CD14-positive monocyte (primary cell): Measurements from ENCODE around the gene GPR15LG. TPM values are rescaled to one million over a fixed set of nuclear protein-coding genes. Genes with fewer than 3 reads are reported as not detected.

Source experiments
- DNase-seq, 3 donors: peaks; one replicate each; pipeline ENCODE4 v3.0.0-alpha.2; 2011 to 2022
- H2AFZ ChIP-seq: 2 replicates; pipeline ENCODE4 v1.6.0; 2012; ENCODE audit warnings: mild to moderate bottlenecking, low read depth, low read length, inconsistent platforms; ENCODE audit not compliant: insufficient read depth, poor library complexity, severe bottlenecking
- H3K27ac ChIP-seq, 2 donors: 1 replicate in 1 of 2; 2 replicates in 1 of 2; pipeline ENCODE4 v1.5.1; 2012 to 2013; ENCODE audit warnings: low read length in 2 of 2, control low read depth in 1 of 2, inconsistent platforms in 1 of 2, low read depth in 1 of 2, mild to moderate bottlenecking in 1 of 2
- H3K27me3 ChIP-seq, 2 donors: one replicate each; pipeline versions ENCODE4 v1.6.0 to v1.6.1; 2011 to 2013; ENCODE audit warnings: low read length in 2 of 2; ENCODE audit not compliant: control insufficient read depth in 2 of 2, insufficient read depth in 2 of 2
- H3K36me3 ChIP-seq, 2 donors: replicated peaks in 1 of 2; 1 replicate in 1 of 2; 2 replicates in 1 of 2; pipeline versions ENCODE4 v1.5.1 to v1.6.1; 2012 to 2013; ENCODE audit warnings: low read length in 2 of 2, control low read depth in 1 of 2, inconsistent platforms in 1 of 2, mild to moderate bottlenecking in 1 of 2; ENCODE audit not compliant: insufficient read depth in 2 of 2, control insufficient read depth in 1 of 2
- H3K4me1 ChIP-seq, 2 donors: 1 replicate in 1 of 2; 2 replicates in 1 of 2; pipeline versions ENCODE4 v1.5.1 to v1.6.1; 2012 to 2013; ENCODE audit warnings: low read length in 2 of 2, control low read depth in 1 of 2, inconsistent platforms in 1 of 2, mild to moderate bottlenecking in 1 of 2, moderate library complexity in 1 of 2; ENCODE audit not compliant: insufficient read depth in 2 of 2, control insufficient read depth in 1 of 2
- H3K4me2 ChIP-seq: replicated peaks from 2 replicates; pipeline ENCODE3; 2012; ENCODE audit warnings: low read length, moderate library complexity, mild to moderate bottlenecking; ENCODE audit not compliant: poor library complexity, severe bottlenecking; ENCODE audit errors: extremely low read depth
- H3K4me3 ChIP-seq, 3 experiments: fragments of 200-600 bp in 1 of 3; sonication (generic) in 1 of 3; replicated peaks in 1 of 3; 1 replicate in 2 of 3; 2 replicates in 1 of 3; pipeline ENCODE4 v1.5.1; 2011 to 2013; ENCODE audit warnings: low read length in 3 of 3, mild to moderate bottlenecking in 3 of 3, control low read depth in 2 of 3, low read depth in 2 of 3, inconsistent platforms in 1 of 3, moderate library complexity in 1 of 3
- H3K79me2 ChIP-seq: 2 replicates; pipeline ENCODE4 v1.6.0; 2012; ENCODE audit warnings: mild to moderate bottlenecking, control low read depth, inconsistent platforms, low read length, moderate library complexity; ENCODE audit not compliant: insufficient read depth
- H3K9ac ChIP-seq: 2 replicates; pipeline ENCODE4 v1.6.0; 2017; ENCODE audit warnings: low read length, mild to moderate bottlenecking; ENCODE audit not compliant: insufficient read depth, poor library complexity, severe bottlenecking
- H3K9me3 ChIP-seq, 2 donors: replicated peaks in 1 of 2; 1 replicate in 1 of 2; 2 replicates in 1 of 2; pipeline versions ENCODE4 v1.5.1 to v1.6.1; 2012 to 2013; ENCODE audit warnings: low read length in 2 of 2, control low read depth in 1 of 2; ENCODE audit not compliant: control insufficient read depth in 1 of 2, insufficient read depth in 1 of 2
- H4K20me1 ChIP-seq: 2 replicates; pipeline ENCODE4 v1.6.0; 2012; ENCODE audit warnings: mild to moderate bottlenecking, low read length, control low read depth, moderate library complexity; ENCODE audit not compliant: insufficient read depth
- H3K27ac Mint-ChIP-seq, 7 donors: one replicate each; pipeline ENCODE4 v1.8.0; 2020; ENCODE audit warnings: mild to moderate bottlenecking in 7 of 7, mixed read lengths in 7 of 7, moderate library complexity in 6 of 7, inconsistent platforms in 2 of 7
- H3K27me3 Mint-ChIP-seq, 3 donors: one replicate each; pipeline ENCODE4 v1.8.0; 2021 to 2022; ENCODE audit warnings: low read depth in 3 of 3, mild to moderate bottlenecking in 3 of 3, mixed read lengths in 3 of 3, moderate library complexity in 3 of 3, inconsistent platforms in 1 of 3
- H3K36me3 Mint-ChIP-seq, 2 donors: one replicate each; pipeline ENCODE4 v1.8.0; 2020; ENCODE audit warnings: mixed read lengths in 2 of 2, inconsistent platforms in 1 of 2, mild to moderate bottlenecking in 1 of 2
- H3K4me1 Mint-ChIP-seq: one replicate; pipeline ENCODE4 v1.8.0; 2020; ENCODE audit warnings: mild to moderate bottlenecking, mixed read lengths
- H3K4me3 Mint-ChIP-seq, 2 donors: one replicate each; pipeline ENCODE4 v1.8.0; 2020; ENCODE audit warnings: mild to moderate bottlenecking in 2 of 2, mixed read lengths in 2 of 2, moderate library complexity in 1 of 2
- H3K9me3 Mint-ChIP-seq, 7 donors: one replicate each; pipeline ENCODE4 v1.8.0; 2020 to 2022; ENCODE audit warnings: mixed read lengths in 7 of 7, mild to moderate bottlenecking in 6 of 7, moderate library complexity in 6 of 7, inconsistent platforms in 2 of 7
- WGBS: methylation state at CpG from one replicate; pipeline ENCODE4 v1.1.5; 2013; ENCODE audit warnings: missing lambda C conversion rate; ENCODE audit not compliant: insufficient coverage; 5-methylcytosine and 5-hydroxymethylcytosine counted together
- intact Hi-C, 2 donors: fragments of 100-400 bp; cut with micrococcal nuclease; formaldehyde crosslinking; loops; one replicate each; pipeline versions ENCODE4 v1.15.0 to v1.15.1; 2023
- polyA plus RNA-seq, 3 donors: library from polyadenylated mRNA; depleted of rRNA in 1 of 3; unstranded in 2 of 3; stranded (reverse) in 1 of 3; fragments of 300-500 nt in 2 of 3; fragments of >200 nt in 1 of 3; fragmentation: Illumina TruSeq in 2 of 3; gene quantifications; 1 replicate in 2 of 3; 2 replicates in 1 of 3; pipeline ENCODE4 v1.2.3, GENCODE V29; 2012 to 2021
- TF ChIP-seq, protein P1 (sequence below): fragments of 200-600 bp; IDR thresholded peaks from one replicate; pipeline ENCODE4 v1.8.0; 2022; ENCODE audit warnings: antibody characterized with exemption, mild to moderate bottlenecking

Gene GPR15LG
- polyA plus RNA-seq, 3 donors: not detected

DNA sequence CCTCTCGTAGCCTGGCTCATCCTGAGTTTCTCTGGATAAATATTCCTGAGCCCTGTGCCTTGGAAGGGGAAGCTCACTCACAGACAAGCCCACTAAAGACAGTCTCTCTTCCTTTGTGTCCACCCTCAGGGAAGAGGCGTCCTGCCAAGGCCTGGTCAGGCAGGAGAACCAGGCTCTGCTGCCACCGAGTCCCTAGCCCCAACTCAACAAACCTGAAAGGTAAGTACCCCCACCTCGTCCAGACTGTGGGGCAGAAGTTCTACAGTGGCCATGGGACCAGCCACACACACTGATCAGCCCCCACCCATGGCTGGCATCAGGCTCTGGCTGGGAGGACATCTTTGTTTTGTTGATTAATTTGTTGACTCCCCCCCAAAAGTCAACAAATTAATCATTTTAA, 2.8 kb downstream of the GPR15LG start:
- H3K4me1 ChIP-seq: no peaks in the 10 kb centered on the region
- peaks cover 0 to 9% (median 3%) of the 10 kb centered on the region in 7 donors for H3K9me3 Mint-ChIP-seq
- no peak for DNase-seq
- no peaks in the 10 kb centered on the region for H3K27me3 ChIP-seq
- peaks cover 0 to 2% (median 0%) of the 10 kb centered on the region in 3 donors for H3K27me3 Mint-ChIP-seq
- no peaks in the 10 kb centered on the region for H3K79me2 ChIP-seq
- no peaks in the 10 kb centered on the region for H4K20me1 ChIP-seq
- peaks cover 8% of the 10 kb centered on the region for H3K4me1 Mint-ChIP-seq
- H3K36me3 ChIP-seq: no peaks in the 10 kb centered on the region
- no peak overlapping the region for H2AFZ ChIP-seq
- intact Hi-C loops: no loop called here
- H3K9me3 ChIP-seq: no peaks in the 10 kb centered on the region
- TF ChIP-seq, protein P1, sequence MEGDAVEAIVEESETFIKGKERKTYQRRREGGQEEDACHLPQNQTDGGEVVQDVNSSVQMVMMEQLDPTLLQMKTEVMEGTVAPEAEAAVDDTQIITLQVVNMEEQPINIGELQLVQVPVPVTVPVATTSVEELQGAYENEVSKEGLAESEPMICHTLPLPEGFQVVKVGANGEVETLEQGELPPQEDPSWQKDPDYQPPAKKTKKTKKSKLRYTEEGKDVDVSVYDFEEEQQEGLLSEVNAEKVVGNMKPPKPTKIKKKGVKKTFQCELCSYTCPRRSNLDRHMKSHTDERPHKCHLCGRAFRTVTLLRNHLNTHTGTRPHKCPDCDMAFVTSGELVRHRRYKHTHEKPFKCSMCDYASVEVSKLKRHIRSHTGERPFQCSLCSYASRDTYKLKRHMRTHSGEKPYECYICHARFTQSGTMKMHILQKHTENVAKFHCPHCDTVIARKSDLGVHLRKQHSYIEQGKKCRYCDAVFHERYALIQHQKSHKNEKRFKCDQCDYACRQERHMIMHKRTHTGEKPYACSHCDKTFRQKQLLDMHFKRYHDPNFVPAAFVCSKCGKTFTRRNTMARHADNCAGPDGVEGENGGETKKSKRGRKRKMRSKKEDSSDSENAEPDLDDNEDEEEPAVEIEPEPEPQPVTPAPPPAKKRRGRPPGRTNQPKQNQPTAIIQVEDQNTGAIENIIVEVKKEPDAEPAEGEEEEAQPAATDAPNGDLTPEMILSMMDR: no peak
- H3K9ac ChIP-seq: no peak overlapping the region
- 93% methylated on average over 2 of the region's 4 CpGs for WGBS
- H3K4me3 Mint-ChIP-seq: no peak overlapping the region
- H3K27ac Mint-ChIP-seq: no peak overlapping the region
- H3K4me3 ChIP-seq: no peak overlapping the region
- no peak overlapping the region for H3K4me2 ChIP-seq
- H3K27ac ChIP-seq: no peak overlapping the region
- H3K36me3 Mint-ChIP-seq: no peaks in the 10 kb centered on the region

DNA sequence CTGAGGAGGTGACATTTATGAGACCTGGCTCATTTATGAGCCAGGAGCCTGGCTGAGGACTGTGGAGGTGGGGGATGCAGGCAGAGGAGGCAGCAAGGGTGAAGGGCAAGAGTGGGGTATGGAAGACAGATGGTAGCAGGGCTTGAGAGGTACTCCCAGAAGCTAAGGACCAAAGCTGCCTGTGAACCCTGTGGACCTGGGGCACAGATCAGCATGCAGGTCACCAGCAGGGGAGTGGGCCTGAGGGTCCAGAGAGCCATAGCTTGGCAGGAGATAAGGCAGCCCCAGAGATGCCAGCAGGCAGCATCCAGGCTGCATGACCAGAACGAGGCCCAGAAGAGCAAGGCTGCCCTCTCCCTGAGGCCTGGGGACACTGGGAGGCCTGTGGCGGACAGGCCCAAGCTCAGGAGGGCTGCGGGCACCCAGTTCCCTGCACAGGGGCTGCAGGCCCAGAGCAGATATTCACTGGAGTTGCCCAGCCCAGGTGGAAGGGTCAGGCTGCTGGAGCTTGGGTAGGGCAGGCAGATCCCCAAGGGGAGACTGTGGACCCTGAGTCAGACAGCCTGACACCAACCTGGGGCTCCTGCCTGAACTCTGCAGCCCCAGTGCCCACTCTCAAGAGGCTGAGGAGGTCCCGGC, 3.4 kb downstream of the GPR15LG start:
- 92% methylated on average over 3 of the region's 4 CpGs for WGBS
- TF ChIP-seq, protein P1: no peak
- no peak overlapping the region for H3K4me3 Mint-ChIP-seq
- H3K4me1 ChIP-seq: no peaks in the 10 kb centered on the region
- no peaks in the 10 kb centered on the region for H3K36me3 ChIP-seq
- no peak overlapping the region for H2AFZ ChIP-seq
- no peak for DNase-seq
- no peaks in the 10 kb centered on the region for H3K36me3 Mint-ChIP-seq
- no peak overlapping the region for H3K4me3 ChIP-seq
- no peak overlapping the region for H3K4me2 ChIP-seq
- H3K79me2 ChIP-seq: no peaks in the 10 kb centered on the region
- peaks cover 0 to 2% (median 0%) of the 10 kb centered on the region in 3 donors for H3K27me3 Mint-ChIP-seq
- intact Hi-C loops: no loop called here
- H3K27me3 ChIP-seq: no peaks in the 10 kb centered on the region
- H3K4me1 Mint-ChIP-seq: peaks cover 6% of the 10 kb centered on the region
- no peak overlapping the region for H3K9ac ChIP-seq
- no peaks in the 10 kb centered on the region for H3K9me3 ChIP-seq
- no peaks in the 10 kb centered on the region for H4K20me1 ChIP-seq
- peak overlapping the region in 1 of 7 donors; percentile 28 for H3K27ac Mint-ChIP-seq
- H3K27ac ChIP-seq: no peak overlapping the region
- peaks cover 0 to 9% (median 3%) of the 10 kb centered on the region in 7 donors for H3K9me3 Mint-ChIP-seq
